HepG2 (cell line): ENCODE results near the gene PNKD. TPM values are rescaled to one million over a fixed set of nuclear protein-coding genes. Genes with fewer than 3 reads are reported as not detected.

Experiments
- BCL3 ChIP-seq: sonication (generic); formaldehyde crosslinking; IDR thresholded peaks from 2 replicates; pipeline ENCODE4 v1.5.1; 2020; ENCODE audit warnings: mild to moderate bottlenecking, missing genetic modification reagents, moderate library complexity
- CREM ChIP-seq, 2 experiments: sonication (generic) in 1 of 2; formaldehyde crosslinking in 1 of 2; IDR thresholded peaks; 2 replicates each; pipeline versions ENCODE4 v1.4.0 to v1.6.1; 2016 to 2020; ENCODE audit warnings: antibody characterized with exemption in 1 of 2, mild to moderate bottlenecking in 1 of 2, missing genetic modification reagents in 1 of 2
- ERF ChIP-seq: IDR thresholded peaks from 2 replicates; pipeline ENCODE4 v1.6.1; 2018; ENCODE audit warnings: missing biosample characterization, missing genetic modification reagents
- ETV6 ChIP-seq: sonication (generic); formaldehyde crosslinking; conservative IDR thresholded peaks from 2 replicates; pipeline ENCODE4 v1.4.0; 2020; ENCODE audit warnings: missing genetic modification reagents
- GATA4 ChIP-seq: sonication (generic); IDR thresholded peaks from 2 replicates; pipeline ENCODE4 v1.6.1; 2016; ENCODE audit warnings: antibody characterized with exemption, low read depth, borderline replicate concordance
- HDAC2 ChIP-seq: sonication (generic); formaldehyde crosslinking; IDR thresholded peaks from 2 replicates; pipeline ENCODE4 v1.4.0; 2020; ENCODE audit warnings: missing genetic modification reagents
- NAIF1 ChIP-seq: sonication (generic); formaldehyde crosslinking; IDR thresholded peaks from 2 replicates; pipeline ENCODE4 v1.5.0; 2020; ENCODE audit warnings: mild to moderate bottlenecking, missing genetic modification reagents, borderline replicate concordance
- ONECUT2 ChIP-seq: sonication (generic); formaldehyde crosslinking; IDR thresholded peaks from 2 replicates; pipeline ENCODE4 v1.4.0; 2020; ENCODE audit warnings: missing genetic modification reagents
- SAFB2 ChIP-seq: sonication (generic); formaldehyde crosslinking; IDR thresholded peaks from 2 replicates; pipeline ENCODE4 v1.5.1; 2020; ENCODE audit warnings: missing genetic modification reagents, low read depth, mild to moderate bottlenecking, borderline replicate concordance
- SALL2 ChIP-seq: sonication (generic); formaldehyde crosslinking; IDR thresholded peaks from 2 replicates; pipeline ENCODE4 v1.8.1; 2023; ENCODE audit warnings: mild to moderate bottlenecking, missing genetic modification reagents, inconsistent platforms
- STAG1 ChIP-seq: sonication (generic); formaldehyde crosslinking; IDR thresholded peaks from 2 replicates; pipeline ENCODE4 v1.4.0; 2020; ENCODE audit warnings: missing genetic modification reagents
- TBL1XR1 ChIP-seq: fragments of 150-350 bp; IDR thresholded peaks from 2 replicates; pipeline ENCODE4 v1.6.1; 2014; ENCODE audit warnings: borderline replicate concordance, low read length; ENCODE audit not compliant: partially characterized antibody
- TMF1 ChIP-seq: sonication (generic); formaldehyde crosslinking; IDR thresholded peaks from 2 replicates; pipeline ENCODE4 v1.8.1; 2022; ENCODE audit warnings: low read depth, missing genetic modification reagents
- ZBTB7B ChIP-seq: sonication (generic); formaldehyde crosslinking; IDR thresholded peaks from 2 replicates; pipeline ENCODE4 v1.4.0; 2020; ENCODE audit warnings: missing genetic modification reagents
- ZFY ChIP-seq: sonication (generic); formaldehyde crosslinking; IDR thresholded peaks from 2 replicates; pipeline ENCODE4 v1.4.0; 2020; ENCODE audit warnings: missing genetic modification reagents
- ZNF317 ChIP-seq: sonication (generic); formaldehyde crosslinking; IDR thresholded peaks from 2 replicates; pipeline ENCODE4 v1.5.0; 2020; ENCODE audit warnings: mild to moderate bottlenecking, missing genetic modification reagents
- ZNF570 ChIP-seq: sonication (generic); formaldehyde crosslinking; IDR thresholded peaks from 2 replicates; pipeline ENCODE4 v1.4.0; 2020; ENCODE audit warnings: mild to moderate bottlenecking, missing genetic modification reagents, borderline replicate concordance
- ZNF792 ChIP-seq: IDR thresholded peaks from 2 replicates; pipeline ENCODE4 v1.6.1; 2016
- ZNF878 ChIP-seq: sonication (generic); formaldehyde crosslinking; IDR thresholded peaks from 2 replicates; pipeline ENCODE4 v1.8.1; 2023; ENCODE audit warnings: mild to moderate bottlenecking, missing genetic modification reagents, moderate library complexity
- polyA plus RNA-seq, 8 experiments: library from polyadenylated mRNA; depleted of rRNA in 3 of 8; stranded (reverse) in 7 of 8; unstranded in 1 of 8; fragments of >200 nt; fragmentation: Illumina TruSeq in 4 of 8; extraction: Trizol in 4 of 8; gene quantifications; 2 replicates each; pipeline versions ENCODE4 v1.2.1 to v1.2.3, GENCODE V29; 2011 to 2016; ENCODE audit warnings: low read depth in 4 of 8, missing spikeins in 1 of 8, mixed read lengths in 1 of 8; ENCODE audit not compliant: insufficient read depth in 1 of 8
- total RNA-seq, 5 experiments: library from RNA; depleted of rRNA; stranded (reverse); fragments of >200 nt; fragmentation: Illumina TruSeq; extraction: Trizol; gene quantifications; 2 replicates each; pipeline ENCODE4 v1.2.3, GENCODE V29; 2016; ENCODE audit warnings: low read depth in 1 of 5
- TF ChIP-seq, protein P1 (sequence below): sonication (generic); formaldehyde crosslinking; IDR thresholded peaks from 2 replicates; pipeline ENCODE4 v1.5.1; 2020; ENCODE audit warnings: missing genetic modification reagents, mild to moderate bottlenecking, borderline replicate concordance
- TF ChIP-seq, protein P2 (sequence below): sonication (generic); formaldehyde crosslinking; conservative IDR thresholded peaks from 2 replicates; pipeline ENCODE4 v1.8.0; 2022; ENCODE audit warnings: mild to moderate bottlenecking, moderate library complexity, missing genetic modification reagents
- TF ChIP-seq, protein P3 (sequence below): sonication (generic); formaldehyde crosslinking; IDR thresholded peaks from 2 replicates; pipeline ENCODE4 v1.4.0; 2020; ENCODE audit warnings: missing genetic modification reagents
- TF ChIP-seq, protein P4 (sequence below): sonication (generic); formaldehyde crosslinking; IDR thresholded peaks from 2 replicates; pipeline ENCODE4 v1.4.0; 2020; ENCODE audit warnings: low read depth, mild to moderate bottlenecking, missing genetic modification reagents

Gene PNKD
- total and polyA plus RNA-seq, 2 of the 13 experiments (the other 11 are each of a cell fraction or from before 2014, with no cell fraction given) = 55.9 to 80.4 TPM

DNA sequence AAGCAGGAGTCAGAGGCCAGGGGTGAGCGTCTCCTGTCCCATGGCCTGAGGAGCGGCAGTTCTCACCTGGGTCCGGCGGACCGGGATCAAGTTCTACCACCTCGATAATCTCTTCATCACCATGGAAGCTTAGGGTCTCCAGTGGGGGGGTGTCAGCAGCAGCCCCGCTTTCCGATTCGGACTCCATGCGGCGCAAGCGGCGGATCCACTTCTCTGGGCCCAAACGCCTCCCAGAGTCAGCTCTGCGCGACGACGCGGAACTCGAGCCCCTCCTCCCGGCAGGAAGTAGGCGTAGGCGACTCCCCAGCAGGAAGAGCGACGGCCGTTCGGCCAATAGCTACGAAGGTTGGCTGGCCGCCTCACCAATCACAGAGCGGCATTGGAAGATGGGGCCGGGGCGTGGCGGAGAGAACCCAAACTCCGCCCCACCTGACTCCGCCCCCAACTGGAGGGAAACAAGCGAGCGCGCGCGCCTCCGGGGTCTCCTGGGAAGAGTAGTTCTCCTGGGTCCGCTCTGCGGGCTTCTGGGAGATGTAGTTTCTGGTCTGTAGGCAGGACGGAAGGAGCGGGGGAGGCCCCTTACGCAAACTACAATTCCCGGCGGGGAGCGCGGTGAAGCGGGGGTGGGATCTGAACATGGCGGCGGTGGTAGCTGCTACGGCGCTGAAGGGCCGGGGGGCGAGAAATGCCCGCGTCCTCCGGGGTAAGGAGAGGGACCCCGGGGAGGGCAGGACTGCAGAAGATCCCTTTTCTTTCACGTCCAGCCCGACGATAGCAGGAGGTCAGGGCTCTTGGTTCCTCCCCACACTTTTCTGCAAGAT, at the start of gene PNKD, which contains the start of gene AAMP (continued):
- peak; percentile 71 for TF ChIP-seq ERF
- TF ChIP-seq SALL2 (CRISPR knock-in tag) = peak; percentile 88
- TF ChIP-seq TMF1 (CRISPR knock-in tag) = peak; percentile 45; the same call in 1 of the 2 replicates
- TF ChIP-seq, protein P1, sequence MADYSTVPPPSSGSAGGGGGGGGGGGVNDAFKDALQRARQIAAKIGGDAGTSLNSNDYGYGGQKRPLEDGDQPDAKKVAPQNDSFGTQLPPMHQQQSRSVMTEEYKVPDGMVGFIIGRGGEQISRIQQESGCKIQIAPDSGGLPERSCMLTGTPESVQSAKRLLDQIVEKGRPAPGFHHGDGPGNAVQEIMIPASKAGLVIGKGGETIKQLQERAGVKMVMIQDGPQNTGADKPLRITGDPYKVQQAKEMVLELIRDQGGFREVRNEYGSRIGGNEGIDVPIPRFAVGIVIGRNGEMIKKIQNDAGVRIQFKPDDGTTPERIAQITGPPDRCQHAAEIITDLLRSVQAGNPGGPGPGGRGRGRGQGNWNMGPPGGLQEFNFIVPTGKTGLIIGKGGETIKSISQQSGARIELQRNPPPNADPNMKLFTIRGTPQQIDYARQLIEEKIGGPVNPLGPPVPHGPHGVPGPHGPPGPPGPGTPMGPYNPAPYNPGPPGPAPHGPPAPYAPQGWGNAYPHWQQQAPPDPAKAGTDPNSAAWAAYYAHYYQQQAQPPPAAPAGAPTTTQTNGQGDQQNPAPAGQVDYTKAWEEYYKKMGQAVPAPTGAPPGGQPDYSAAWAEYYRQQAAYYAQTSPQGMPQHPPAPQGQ = no peak
- TF ChIP-seq ZBTB7B = 0 out of 2 replicates have a peak, but pooled peaks have one; percentile 46
- 0 out of 2 replicates have a peak, but pooled peaks have one; percentile 9 for TF ChIP-seq ZNF570 (CRISPR knock-in tag)
- TF ChIP-seq STAG1 (CRISPR knock-in tag) = peak; percentile 34
- TF ChIP-seq, protein P2, sequence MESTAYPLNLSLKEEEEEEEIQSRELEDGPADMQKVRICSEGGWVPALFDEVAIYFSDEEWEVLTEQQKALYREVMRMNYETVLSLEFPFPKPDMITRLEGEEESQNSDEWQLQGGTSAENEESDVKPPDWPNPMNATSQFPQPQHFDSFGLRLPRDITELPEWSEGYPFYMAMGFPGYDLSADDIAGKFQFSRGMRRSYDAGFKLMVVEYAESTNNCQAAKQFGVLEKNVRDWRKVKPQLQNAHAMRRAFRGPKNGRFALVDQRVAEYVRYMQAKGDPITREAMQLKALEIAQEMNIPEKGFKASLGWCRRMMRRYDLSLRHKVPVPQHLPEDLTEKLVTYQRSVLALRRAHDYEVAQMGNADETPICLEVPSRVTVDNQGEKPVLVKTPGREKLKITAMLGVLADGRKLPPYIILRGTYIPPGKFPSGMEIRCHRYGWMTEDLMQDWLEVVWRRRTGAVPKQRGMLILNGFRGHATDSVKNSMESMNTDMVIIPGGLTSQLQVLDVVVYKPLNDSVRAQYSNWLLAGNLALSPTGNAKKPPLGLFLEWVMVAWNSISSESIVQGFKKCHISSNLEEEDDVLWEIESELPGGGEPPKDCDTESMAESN (CRISPR knock-in tag) = peak; percentile 42
- peak; percentile 100 for TF ChIP-seq CREM (IDR thresholded peaks at IDR 0.05)
- 0 out of 2 replicates have a peak, but pooled peaks have one; percentile 24 for TF ChIP-seq CREM (CRISPR knock-in tag; IDR thresholded peaks at IDR 0.05)
- peak; percentile 78 for TF ChIP-seq ETV6 (CRISPR knock-in tag)
- TF ChIP-seq, protein P3, sequence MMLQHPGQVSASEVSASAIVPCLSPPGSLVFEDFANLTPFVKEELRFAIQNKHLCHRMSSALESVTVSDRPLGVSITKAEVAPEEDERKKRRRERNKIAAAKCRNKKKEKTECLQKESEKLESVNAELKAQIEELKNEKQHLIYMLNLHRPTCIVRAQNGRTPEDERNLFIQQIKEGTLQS (CRISPR knock-in tag) = no peak
- peak; percentile 56; the same call in 1 of the 2 replicates for TF ChIP-seq GATA4
- TF ChIP-seq ZNF792 (CRISPR knock-in tag) = no peak
- peak; percentile 51 for TF ChIP-seq TBL1XR1
- peak; percentile 30; the same call in 1 of the 2 replicates for TF ChIP-seq ONECUT2 (CRISPR knock-in tag)
- TF ChIP-seq NAIF1 (CRISPR knock-in tag) = 0 out of 2 replicates have a peak, but pooled peaks have one; percentile 69
- TF ChIP-seq ZFY = peak; percentile 97
- TF ChIP-seq ZNF317 (CRISPR knock-in tag) = peak; percentile 88
- TF ChIP-seq SAFB2 = peak; percentile 90
- TF ChIP-seq ZNF878 = no peak
- TF ChIP-seq HDAC2 (CRISPR knock-in tag) = peak; percentile 63
- TF ChIP-seq, protein P4, sequence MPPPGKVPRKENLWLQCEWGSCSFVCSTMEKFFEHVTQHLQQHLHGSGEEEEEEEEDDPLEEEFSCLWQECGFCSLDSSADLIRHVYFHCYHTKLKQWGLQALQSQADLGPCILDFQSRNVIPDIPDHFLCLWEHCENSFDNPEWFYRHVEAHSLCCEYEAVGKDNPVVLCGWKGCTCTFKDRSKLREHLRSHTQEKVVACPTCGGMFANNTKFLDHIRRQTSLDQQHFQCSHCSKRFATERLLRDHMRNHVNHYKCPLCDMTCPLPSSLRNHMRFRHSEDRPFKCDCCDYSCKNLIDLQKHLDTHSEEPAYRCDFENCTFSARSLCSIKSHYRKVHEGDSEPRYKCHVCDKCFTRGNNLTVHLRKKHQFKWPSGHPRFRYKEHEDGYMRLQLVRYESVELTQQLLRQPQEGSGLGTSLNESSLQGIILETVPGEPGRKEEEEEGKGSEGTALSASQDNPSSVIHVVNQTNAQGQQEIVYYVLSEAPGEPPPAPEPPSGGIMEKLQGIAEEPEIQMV (CRISPR knock-in tag) = peak; percentile 100
- peak; percentile 89; the same call in 1 of the 2 replicates for TF ChIP-seq BCL3 (CRISPR knock-in tag)
